ENCODE measurements around the gene ABHD17A. TPM values are rescaled to one million over a fixed set of nuclear protein-coding genes. Genes with fewer than 3 reads are reported as not detected.

ABHD17A gene
- total RNA-seq, 1 donor from 2014 or later = 62.0 TPM

DNA sequence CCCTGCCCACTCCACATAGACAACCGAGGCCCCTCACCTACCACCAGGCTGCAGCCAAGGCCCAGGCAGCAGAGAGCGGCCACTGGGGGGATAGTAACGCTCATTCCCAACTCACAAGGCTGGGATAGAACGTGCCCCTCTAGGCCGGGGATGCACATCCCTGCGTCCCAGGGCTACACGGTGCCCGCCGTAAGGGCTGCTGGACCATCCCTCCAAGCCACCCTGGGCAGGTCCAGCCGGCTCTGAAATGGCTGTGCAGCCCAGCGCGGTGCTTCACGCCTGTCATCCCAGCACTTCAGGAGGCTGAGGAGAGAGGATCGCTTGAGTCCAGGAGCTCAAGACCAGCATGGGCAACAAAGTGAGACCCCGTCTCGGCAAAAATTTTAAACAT is 40.2 kb downstream of the ABHD17A start:
- H3K4me3 Mint-ChIP-seq = no peak overlapping the region
- no peak overlapping the region for H3K27ac Mint-ChIP-seq
- no peak for DNase-seq (ENCODE audit: low spot score in 2 of 2, unreplicated experiment in 2 of 2)
- peaks cover 17% of the 10 kb centered on the region for H3K4me1 Mint-ChIP-seq
- no peaks in the 10 kb centered on the region for H3K36me3 Mint-ChIP-seq
- H3K9me3 Mint-ChIP-seq = no peaks in the 10 kb centered on the region
- TF ChIP-seq, protein P1, sequence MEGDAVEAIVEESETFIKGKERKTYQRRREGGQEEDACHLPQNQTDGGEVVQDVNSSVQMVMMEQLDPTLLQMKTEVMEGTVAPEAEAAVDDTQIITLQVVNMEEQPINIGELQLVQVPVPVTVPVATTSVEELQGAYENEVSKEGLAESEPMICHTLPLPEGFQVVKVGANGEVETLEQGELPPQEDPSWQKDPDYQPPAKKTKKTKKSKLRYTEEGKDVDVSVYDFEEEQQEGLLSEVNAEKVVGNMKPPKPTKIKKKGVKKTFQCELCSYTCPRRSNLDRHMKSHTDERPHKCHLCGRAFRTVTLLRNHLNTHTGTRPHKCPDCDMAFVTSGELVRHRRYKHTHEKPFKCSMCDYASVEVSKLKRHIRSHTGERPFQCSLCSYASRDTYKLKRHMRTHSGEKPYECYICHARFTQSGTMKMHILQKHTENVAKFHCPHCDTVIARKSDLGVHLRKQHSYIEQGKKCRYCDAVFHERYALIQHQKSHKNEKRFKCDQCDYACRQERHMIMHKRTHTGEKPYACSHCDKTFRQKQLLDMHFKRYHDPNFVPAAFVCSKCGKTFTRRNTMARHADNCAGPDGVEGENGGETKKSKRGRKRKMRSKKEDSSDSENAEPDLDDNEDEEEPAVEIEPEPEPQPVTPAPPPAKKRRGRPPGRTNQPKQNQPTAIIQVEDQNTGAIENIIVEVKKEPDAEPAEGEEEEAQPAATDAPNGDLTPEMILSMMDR (IDR thresholded peaks at IDR 0.05; ENCODE audit: unreplicated experiment) = no peak
- no peaks in the 10 kb centered on the region for H3K27me3 Mint-ChIP-seq (ENCODE audit: low read depth)

DNA sequence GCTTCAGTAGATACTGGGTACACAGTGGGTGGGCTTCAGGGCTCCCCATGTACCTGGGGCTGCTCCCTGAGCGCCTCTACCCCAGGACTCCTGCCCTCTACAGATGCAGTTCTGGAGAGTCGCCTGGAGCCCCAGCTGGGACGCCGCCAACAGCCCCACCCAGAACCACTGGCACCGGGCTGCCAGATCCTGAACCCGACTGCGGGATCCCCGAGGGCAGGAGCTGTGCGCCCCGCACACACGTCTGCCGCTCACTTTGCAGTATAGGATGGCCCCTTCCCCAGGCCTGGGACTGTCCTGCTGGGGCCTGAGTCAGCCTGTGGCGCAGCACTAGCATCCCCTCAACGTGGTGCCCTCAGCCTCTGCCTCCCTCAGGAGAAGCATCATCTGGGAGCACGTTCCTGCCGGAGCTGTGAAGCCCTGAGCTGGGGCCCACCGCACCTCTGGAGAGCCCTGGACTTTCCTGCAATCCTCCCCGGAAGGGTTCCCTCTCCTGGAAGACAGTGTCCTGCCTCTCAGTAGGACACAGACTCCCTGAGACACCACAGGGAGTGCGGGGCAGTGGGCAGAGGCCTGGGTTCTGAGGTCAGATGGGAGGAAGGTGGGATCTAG is 40.7 kb downstream of the ABHD17A start:
- DNase-seq (ENCODE audit: low spot score in 2 of 2, unreplicated experiment in 2 of 2) = no peak
- H3K4me3 Mint-ChIP-seq = peak overlapping the region; percentile 30
- H3K27me3 Mint-ChIP-seq (ENCODE audit: low read depth) = no peaks in the 10 kb centered on the region
- peaks cover 17% of the 10 kb centered on the region for H3K4me1 Mint-ChIP-seq
- no peak overlapping the region for H3K27ac Mint-ChIP-seq
- no peaks in the 10 kb centered on the region for H3K36me3 Mint-ChIP-seq
- H3K9me3 Mint-ChIP-seq = no peaks in the 10 kb centered on the region
- TF ChIP-seq, protein P1 (IDR thresholded peaks at IDR 0.05; ENCODE audit: unreplicated experiment) = no peak

DNA sequence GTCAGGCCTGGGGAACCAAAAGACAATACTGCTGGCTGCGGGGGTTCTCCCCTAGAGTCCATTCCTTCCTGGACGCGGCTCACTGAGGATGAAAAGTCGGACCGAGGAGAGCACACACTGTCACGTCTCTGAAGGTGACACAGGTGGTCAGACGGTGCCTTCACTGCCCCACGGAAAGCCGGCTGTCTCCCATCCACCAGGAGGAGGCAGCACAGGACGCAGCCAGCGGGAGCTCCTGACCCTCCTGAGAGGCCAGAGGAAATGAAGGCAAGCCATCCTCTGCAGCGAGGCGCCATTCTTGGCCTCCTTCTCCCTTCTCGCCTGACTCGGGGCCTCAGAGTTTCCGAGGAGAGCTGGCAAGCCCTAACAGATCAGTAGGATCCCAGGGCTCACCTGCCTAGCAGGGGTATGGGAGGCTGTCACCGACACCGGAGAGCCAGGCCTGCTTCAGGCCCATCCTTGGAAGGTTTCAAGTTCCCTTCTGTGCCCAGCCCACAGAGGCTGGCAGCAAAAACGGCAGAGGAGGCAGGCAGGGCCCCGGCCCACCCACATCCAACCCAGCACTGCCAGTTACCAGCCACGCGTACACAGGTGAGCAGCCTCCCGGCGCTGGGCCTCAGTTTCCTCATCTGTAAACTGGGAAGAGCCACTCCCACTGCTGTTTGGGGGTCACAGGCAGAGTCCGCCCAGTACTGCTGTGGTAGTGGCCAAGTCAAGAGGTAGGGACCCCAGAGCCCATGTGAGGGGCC is 41.5 kb downstream of the ABHD17A start:
- TF ChIP-seq, protein P1 (IDR thresholded peaks at IDR 0.05; ENCODE audit: unreplicated experiment) = no peak
- DNase-seq (ENCODE audit: low spot score in 2 of 2, unreplicated experiment in 2 of 2) = no peak
- Mint-ChIP-seq H3K27me3 (ENCODE audit: low read depth) (no peaks in the 10 kb centered on the region), H3K9me3 (no peaks in the 10 kb centered on the region), H3K4me3 (no peak overlapping the region), H3K4me1 (peaks cover 17% of the 10 kb centered on the region), H3K27ac (no peak overlapping the region), H3K36me3 (no peaks in the 10 kb centered on the region)

DNA sequence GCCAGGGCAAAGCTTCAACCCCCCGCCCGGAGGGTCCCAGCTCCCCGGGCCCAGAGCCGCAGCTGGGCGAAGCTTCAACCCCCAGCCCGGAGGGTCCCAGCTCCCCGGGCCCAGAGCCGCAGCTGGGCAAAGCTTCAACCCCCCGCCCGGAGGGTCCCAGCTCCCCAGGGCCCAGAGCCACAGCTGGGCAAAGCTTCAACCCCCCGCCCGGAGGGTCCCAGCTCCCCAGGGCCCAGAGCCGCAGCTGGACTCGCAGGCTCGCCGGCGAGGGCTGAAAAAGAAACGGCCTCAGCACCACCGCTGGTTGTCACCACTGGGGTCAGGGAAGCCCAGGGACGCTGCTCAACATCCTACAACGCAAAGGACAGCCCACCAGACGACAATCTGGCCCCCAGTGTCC is 42.2 kb downstream of the ABHD17A start:
- Mint-ChIP-seq H3K36me3 (no peaks in the 10 kb centered on the region), H3K4me1 (peaks cover 17% of the 10 kb centered on the region), H3K27me3 (ENCODE audit: low read depth) (no peaks in the 10 kb centered on the region), H3K9me3 (no peaks in the 10 kb centered on the region), H3K27ac (no peak overlapping the region), H3K4me3 (no peak overlapping the region)
- DNase-seq (ENCODE audit: low spot score in 2 of 2, unreplicated experiment in 2 of 2) = no peak
- TF ChIP-seq, protein P1 (IDR thresholded peaks at IDR 0.05; ENCODE audit: unreplicated experiment) = no peak

DNA sequence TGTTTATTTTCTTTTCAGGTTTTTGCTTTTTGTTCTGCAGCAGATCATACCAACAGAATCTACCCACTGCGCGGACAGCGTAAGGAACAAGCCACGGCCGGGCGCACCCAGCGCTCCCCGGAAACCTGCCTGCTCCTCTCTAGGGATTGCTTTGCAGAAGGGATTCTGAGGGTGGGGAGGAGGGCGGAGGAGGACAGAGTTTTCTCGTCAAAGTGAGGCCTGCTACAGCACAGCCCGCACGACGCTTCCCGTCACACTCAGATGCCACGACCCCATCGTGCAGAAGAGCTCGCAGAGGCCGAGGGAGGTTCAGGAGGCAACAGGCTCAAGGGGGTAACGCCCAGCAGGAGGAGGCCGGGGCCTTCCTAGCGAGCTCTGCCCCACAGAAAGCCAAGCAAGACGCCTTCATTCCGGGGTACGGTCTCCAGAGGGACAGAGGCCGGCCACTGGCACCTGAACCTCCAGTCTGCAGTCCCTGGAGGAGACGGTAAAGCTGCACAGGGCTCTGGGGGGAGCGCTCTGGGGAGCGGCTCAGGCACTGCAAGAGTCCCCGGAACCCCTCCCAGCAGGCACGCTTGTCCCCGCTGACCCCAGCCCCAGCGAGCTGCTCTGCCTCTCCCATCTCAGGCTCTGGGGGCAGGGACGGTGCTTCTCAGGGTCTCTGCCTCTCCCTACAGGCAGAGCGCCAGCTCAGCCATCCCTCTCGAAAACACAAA is 43.9 kb downstream of the ABHD17A start:
- Mint-ChIP-seq H3K4me1 (peaks cover 6% of the 10 kb centered on the region), H3K36me3 (no peaks in the 10 kb centered on the region), H3K27me3 (ENCODE audit: low read depth) (no peaks in the 10 kb centered on the region), H3K27ac (no peak overlapping the region), H3K9me3 (no peaks in the 10 kb centered on the region), H3K4me3 (no peak overlapping the region)
- TF ChIP-seq, protein P1 (IDR thresholded peaks at IDR 0.05; ENCODE audit: unreplicated experiment) = no peak
- DNase-seq (ENCODE audit: low spot score in 2 of 2, unreplicated experiment in 2 of 2) = no peak

Measured in mesothelial cell of epicardium (in vitro differentiated cells).